Bronchial epithelial cell (primary cell): ENCODE measurements around the gene ARSJ. TPM values are rescaled to one million over a fixed set of nuclear protein-coding genes. Genes with fewer than 3 reads are reported as not detected.
"Not testable (repeated sequence)": the region's sequence is repeated elsewhere in the genome, so short reads cannot be mapped to it uniquely, and the experiment has no call there.

ENCODE experiments used
- DNase-seq: peaks from one replicate; pipeline ENCODE4 v3.0.0-alpha.2; 2010; ENCODE audit warnings: low read depth
- FAIRE-seq: peaks from 2 replicates; lab custom pipeline; 2011; peaks lifted over from hg19 to GRCh38; lab: Jason Lieb, UNC
- H3K27me3 ChIP-seq: 2 replicates; pipeline ENCODE4 v1.5.1; 2011; ENCODE audit warnings: low read length; ENCODE audit not compliant: control insufficient read depth, insufficient read depth
- H3K36me3 ChIP-seq: 2 replicates; pipeline ENCODE4 v1.5.1; 2011; ENCODE audit warnings: low read length; ENCODE audit not compliant: control insufficient read depth, insufficient read depth
- H3K4me3 ChIP-seq: 2 replicates; pipeline ENCODE4 v1.5.1; 2011; ENCODE audit warnings: mild to moderate bottlenecking, low read depth, low read length, control low read depth
- total RNA-seq: library from RNA; depleted of rRNA; stranded (reverse); fragments of >200 nt; gene quantifications from 2 replicates; pipeline ENCODE4 v1.2.1, GENCODE V29; 2014
- TF ChIP-seq, protein P1 (sequence below): IDR thresholded peaks from 2 replicates; pipeline ENCODE4 v1.5.1; 2011; ENCODE audit warnings: mild to moderate bottlenecking, moderate library complexity, low read length, control low read depth, inconsistent platforms; ENCODE audit not compliant: insufficient read depth, severe bottlenecking

ARSJ gene
- total RNA-seq, 1 donor from 2014 or later: 29.0 TPM

DNA sequence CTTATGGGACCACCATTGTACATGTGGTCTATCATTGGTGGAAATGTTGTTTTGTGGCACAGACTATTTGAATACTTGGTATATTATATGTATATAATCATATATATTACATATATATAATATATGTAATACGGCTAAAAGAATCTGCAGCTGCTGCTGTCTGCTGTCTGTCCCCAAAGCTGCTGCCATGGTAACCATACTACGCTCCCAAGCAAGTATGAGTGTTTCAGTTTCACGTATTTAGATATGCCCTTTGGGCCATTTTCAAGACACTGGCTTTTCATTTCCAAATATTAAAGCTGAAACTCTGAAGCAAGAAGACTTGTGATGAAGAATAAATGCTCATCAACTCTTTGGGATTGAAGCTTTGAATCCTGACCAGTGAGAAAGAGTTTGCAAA is 42.0 kb upstream of the ARSJ start:
- TF ChIP-seq, protein P1, sequence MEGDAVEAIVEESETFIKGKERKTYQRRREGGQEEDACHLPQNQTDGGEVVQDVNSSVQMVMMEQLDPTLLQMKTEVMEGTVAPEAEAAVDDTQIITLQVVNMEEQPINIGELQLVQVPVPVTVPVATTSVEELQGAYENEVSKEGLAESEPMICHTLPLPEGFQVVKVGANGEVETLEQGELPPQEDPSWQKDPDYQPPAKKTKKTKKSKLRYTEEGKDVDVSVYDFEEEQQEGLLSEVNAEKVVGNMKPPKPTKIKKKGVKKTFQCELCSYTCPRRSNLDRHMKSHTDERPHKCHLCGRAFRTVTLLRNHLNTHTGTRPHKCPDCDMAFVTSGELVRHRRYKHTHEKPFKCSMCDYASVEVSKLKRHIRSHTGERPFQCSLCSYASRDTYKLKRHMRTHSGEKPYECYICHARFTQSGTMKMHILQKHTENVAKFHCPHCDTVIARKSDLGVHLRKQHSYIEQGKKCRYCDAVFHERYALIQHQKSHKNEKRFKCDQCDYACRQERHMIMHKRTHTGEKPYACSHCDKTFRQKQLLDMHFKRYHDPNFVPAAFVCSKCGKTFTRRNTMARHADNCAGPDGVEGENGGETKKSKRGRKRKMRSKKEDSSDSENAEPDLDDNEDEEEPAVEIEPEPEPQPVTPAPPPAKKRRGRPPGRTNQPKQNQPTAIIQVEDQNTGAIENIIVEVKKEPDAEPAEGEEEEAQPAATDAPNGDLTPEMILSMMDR: no peak
- DNase-seq (no peak), FAIRE-seq (no peak)
- Histone ChIP-seq H3K36me3 (no peaks in the 10 kb centered on the region), H3K4me3 (no peak overlapping the region), H3K27me3 (no peaks in the 10 kb centered on the region)

DNA sequence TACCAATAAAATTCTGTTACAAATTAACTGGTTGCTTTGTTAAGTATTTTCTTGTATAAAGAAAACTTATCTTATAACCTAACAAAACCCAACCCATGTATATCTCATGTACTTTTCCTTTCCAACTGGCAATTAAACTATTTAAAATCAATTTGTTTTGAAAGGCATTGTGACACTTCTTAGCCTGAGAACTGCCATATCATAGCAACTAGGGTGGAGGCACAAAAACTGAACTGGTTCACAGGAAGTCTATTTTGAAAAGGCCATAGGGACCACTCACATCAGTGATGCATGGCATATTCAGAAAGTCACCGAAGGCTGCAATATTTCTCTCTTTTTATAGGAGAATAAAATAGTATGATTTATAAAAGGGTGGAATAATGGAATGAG is 40.5 kb upstream of the ARSJ start:
- TF ChIP-seq, protein P1: no peak
- no peak overlapping the region for H3K4me3 ChIP-seq
- H3K27me3 ChIP-seq: no peaks in the 10 kb centered on the region
- DNase-seq (no peak), FAIRE-seq (no peak)
- H3K36me3 ChIP-seq: no peaks in the 10 kb centered on the region

DNA sequence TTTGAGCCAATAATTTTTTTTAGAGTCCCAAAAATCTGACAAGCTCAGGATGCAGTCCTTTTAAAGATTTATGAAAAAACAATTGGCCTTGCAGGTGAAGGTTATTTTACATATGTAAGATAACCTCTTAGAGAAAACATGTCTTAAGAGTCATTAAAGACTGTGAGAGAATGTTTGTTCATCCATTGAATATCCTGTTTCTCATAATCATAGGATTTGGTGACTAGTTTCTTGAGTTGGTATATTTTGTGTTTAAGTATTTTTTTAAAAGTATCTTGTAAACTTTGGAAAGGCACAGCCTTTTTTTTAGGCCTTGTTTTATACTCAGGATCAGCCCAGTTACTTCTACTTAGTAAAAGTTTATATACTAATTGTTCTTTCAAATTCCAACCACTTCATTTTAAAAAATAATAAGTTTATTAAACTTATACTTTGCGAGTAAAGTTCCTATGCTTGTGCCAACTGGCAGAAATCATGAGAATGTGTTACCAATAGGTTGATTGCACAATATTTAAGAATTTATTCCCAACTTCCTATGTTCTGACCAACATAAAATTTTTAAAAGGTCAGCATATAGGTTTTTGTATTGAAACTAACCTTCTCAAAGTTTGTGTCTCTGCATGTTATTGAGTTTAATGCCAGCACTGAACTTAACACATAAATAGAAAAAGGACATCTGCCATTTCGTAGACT is 40.0 kb upstream of the ARSJ start:
- no peaks in the 10 kb centered on the region for H3K36me3 ChIP-seq
- FAIRE-seq (no peak), DNase-seq (peak; percentile 78)
- H3K27me3 ChIP-seq: no peaks in the 10 kb centered on the region
- TF ChIP-seq, protein P1: no peak
- no peak overlapping the region for H3K4me3 ChIP-seq

DNA sequence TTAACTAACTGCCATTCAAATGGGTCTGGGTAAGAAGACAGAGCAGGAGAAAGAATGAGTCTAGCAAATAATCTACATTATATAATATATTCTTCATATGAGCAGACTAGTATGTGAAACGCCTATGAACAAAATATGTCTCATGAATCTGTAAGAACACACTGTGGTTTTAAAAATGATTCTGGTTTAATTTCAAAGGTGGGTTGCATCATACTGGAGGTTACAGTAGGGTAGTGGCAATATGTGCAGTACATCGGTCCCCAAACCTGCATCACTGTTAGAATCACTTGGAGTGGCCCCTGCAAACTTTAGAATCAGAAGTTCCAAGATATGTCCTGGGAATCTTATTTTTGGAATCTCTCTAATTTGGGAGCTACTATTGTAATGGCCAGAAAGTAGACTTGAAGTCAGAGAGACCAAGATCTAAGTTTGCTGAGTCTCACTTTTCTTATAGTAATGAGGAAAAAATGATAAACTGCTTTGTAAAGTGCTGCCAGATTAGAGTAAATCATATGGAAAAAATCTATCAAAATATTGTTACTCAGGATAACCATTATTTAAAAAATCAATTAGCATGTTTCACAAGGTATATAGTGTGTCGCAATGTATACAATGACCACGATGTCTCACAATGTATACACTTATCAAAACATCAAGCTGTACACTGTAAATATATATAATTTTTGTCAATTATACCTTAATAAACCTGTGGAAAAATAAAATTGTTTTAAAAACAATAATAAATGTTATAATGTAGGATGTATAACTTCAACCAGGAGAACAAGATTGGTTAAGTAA is 37.9 kb upstream of the ARSJ start:
- H3K27me3 ChIP-seq: no peaks in the 10 kb centered on the region
- DNase-seq (peak; percentile 51), FAIRE-seq (no peak)

DNA sequence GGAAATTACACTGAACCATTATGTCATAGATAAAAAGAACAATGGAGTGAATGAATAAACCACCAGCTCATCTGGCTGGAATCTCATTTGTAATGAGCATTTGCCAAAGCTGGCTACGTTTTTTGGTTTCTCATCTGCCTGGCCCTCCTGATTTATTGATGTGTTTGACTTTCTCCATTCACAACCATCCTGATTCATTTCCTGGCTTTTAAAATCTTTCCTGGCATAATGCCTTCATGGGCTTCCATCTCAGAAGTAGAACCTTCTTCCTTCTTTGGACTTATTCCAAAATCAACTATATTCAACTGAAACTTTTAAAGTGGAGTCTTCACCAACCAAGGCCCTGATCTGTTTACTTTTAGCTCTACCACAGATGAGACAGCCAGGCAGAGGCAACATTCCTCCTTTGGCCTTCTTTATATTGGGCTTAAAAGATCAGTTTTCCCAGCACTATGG is 36.0 kb upstream of the ARSJ start:
- FAIRE-seq (peak; percentile 68), DNase-seq (peak; percentile 100)
- Histone ChIP-seq H3K4me3 (no peak overlapping the region), H3K36me3 (no peaks in the 10 kb centered on the region), H3K27me3 (no peaks in the 10 kb centered on the region)
- TF ChIP-seq, protein P1: no peak

More for the DNA sequence above, 37.9 kb upstream of the ARSJ start:
- TF ChIP-seq, protein P1: no peak
- Histone ChIP-seq H3K36me3 (no peaks in the 10 kb centered on the region), H3K4me3 (no peak overlapping the region)

DNA sequence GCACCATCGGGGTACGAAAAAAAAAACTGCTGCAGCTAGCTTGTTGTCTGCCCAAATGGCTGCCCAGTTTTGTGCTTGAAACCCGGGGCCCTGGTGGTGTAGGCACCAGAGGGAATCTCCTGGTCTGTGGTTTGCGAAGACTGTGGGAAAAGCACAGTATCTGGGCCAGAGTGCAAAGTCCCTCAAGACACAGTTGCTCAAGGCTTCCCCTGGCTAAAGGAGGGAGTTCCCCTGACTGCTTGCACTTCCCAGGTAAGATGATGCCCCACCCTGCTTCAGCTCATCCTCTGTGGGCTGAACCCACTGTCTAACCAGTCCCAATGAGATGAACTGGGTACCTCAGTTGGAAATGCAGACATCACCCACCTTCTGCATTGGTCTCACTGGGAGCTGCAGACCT is 33.8 kb upstream of the ARSJ start:
- H3K27me3 ChIP-seq, FAIRE-seq, H3K4me3 ChIP-seq, H3K36me3 ChIP-seq: not testable (repeated sequence)
- peak; percentile 51 for DNase-seq
